ENCODE results near the gene GALNT5. TPM values are rescaled to one million over a fixed set of nuclear protein-coding genes. Genes with fewer than 3 reads are reported as not detected.
"Not testable (repeated sequence)": the region's sequence is repeated elsewhere in the genome, so short reads cannot be mapped to it uniquely, and the experiment has no call there.

GALNT5 gene
- total RNA-seq, 1 donor from 2014 or later, result 0.11 TPM

- intact Hi-C loops (cut with DNase I), result no loop called here
Measured at GRCh38 chr2:157265825-157266224, 8.3 kb downstream of the GALNT5 start.

DNA sequence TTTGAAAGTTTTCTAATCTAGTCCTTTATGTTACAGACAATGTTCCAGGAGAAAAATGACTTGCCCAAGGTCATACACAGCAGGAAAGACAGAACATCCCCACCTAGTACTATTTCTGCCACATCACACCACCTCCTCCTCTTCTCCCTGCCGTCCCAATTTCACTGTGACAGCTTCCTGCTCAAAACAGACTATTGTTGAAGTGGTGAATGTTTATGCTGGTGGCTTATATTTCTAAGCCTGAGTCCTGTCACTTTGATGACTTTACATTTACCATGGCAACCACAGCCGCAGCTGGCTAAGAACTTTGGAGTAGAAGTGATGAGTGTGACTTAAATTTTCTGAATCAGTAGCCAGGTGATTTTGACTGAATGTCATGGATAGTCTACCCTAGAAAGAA is 10.0 kb downstream of the GALNT5 start:
- intact Hi-C loops (cut with DNase I), result no loop called here
- Histone ChIP-seq H3K9me3 (no peaks in the 10 kb centered on the region), H3K36me3 (no peaks in the 10 kb centered on the region), H3K4me3 (no peak overlapping the region), H3K27ac (no peak overlapping the region), H3K4me1 (peaks cover 0 to 4% of the 10 kb centered on the region in 2 donors), H3K27me3 (no peaks in the 10 kb centered on the region)
- TF ChIP-seq, protein P1, sequence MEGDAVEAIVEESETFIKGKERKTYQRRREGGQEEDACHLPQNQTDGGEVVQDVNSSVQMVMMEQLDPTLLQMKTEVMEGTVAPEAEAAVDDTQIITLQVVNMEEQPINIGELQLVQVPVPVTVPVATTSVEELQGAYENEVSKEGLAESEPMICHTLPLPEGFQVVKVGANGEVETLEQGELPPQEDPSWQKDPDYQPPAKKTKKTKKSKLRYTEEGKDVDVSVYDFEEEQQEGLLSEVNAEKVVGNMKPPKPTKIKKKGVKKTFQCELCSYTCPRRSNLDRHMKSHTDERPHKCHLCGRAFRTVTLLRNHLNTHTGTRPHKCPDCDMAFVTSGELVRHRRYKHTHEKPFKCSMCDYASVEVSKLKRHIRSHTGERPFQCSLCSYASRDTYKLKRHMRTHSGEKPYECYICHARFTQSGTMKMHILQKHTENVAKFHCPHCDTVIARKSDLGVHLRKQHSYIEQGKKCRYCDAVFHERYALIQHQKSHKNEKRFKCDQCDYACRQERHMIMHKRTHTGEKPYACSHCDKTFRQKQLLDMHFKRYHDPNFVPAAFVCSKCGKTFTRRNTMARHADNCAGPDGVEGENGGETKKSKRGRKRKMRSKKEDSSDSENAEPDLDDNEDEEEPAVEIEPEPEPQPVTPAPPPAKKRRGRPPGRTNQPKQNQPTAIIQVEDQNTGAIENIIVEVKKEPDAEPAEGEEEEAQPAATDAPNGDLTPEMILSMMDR (IDR thresholded peaks at IDR 0.05), result no peak
- DNase-seq (ENCODE audit: low spot score in 2 of 2), result no peak

More at GRCh38 chr2:157265825-157266224, 8.3 kb downstream of the GALNT5 start:
- DNase-seq (ENCODE audit: low spot score in 2 of 2), result no peak
- Histone ChIP-seq H3K4me1 (peaks cover 0 to 9% of the 10 kb centered on the region in 2 donors), H3K27me3 (no peaks in the 10 kb centered on the region), H3K9me3 (no peaks in the 10 kb centered on the region), H3K27ac (no peak overlapping the region), H3K4me3 (no peak overlapping the region), H3K36me3 (no peaks in the 10 kb centered on the region)
- TF ChIP-seq, protein P1 (IDR thresholded peaks at IDR 0.05), result no peak

- intact Hi-C loops (cut with DNase I), result no loop called here
Measured at GRCh38 chr2:157269060-157269459, 11.6 kb downstream of the GALNT5 start.

DNA sequence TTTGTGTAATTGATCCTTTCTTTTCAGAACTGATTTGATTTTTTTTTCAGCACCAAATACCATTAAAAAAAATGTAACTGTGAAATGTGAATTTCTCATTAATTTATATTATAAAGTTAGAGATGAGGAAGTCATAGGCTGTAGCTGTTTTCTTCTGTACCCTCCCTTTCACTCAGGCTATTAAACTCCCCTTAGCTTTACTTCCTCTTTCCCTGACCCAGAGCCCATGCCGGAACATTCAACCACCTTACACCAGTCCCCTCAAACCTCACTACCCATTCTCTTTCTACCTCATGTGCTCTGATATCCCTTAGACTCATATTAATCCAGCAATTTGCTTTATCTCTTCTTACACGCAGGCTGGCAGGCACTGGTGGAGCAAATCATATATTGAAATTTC is 12.4 kb downstream of the GALNT5 start:
- no peak for DNase-seq (ENCODE audit: low spot score in 2 of 2)
- Histone ChIP-seq H3K4me3 (no peak overlapping the region), H3K4me1 (no peaks in the 10 kb centered on the region), H3K36me3 (no peaks in the 10 kb centered on the region), H3K9me3 (no peaks in the 10 kb centered on the region), H3K27me3 (no peaks in the 10 kb centered on the region), H3K27ac (no peak overlapping the region)
- TF ChIP-seq, protein P1 (IDR thresholded peaks at IDR 0.05), result no peak
- intact Hi-C loops (cut with DNase I), result no loop called here

More at GRCh38 chr2:157269060-157269459, 11.6 kb downstream of the GALNT5 start:
- TF ChIP-seq, protein P1 (IDR thresholded peaks at IDR 0.05), result no peak
- Histone ChIP-seq H3K27me3 (no peaks in the 10 kb centered on the region), H3K9me3 (no peaks in the 10 kb centered on the region), H3K4me3 (no peak overlapping the region), H3K27ac (no peak overlapping the region), H3K36me3 (no peaks in the 10 kb centered on the region), H3K4me1 (peaks cover 0 to 4% of the 10 kb centered on the region in 2 donors)
- DNase-seq (ENCODE audit: low spot score in 2 of 2), result no peak

DNA sequence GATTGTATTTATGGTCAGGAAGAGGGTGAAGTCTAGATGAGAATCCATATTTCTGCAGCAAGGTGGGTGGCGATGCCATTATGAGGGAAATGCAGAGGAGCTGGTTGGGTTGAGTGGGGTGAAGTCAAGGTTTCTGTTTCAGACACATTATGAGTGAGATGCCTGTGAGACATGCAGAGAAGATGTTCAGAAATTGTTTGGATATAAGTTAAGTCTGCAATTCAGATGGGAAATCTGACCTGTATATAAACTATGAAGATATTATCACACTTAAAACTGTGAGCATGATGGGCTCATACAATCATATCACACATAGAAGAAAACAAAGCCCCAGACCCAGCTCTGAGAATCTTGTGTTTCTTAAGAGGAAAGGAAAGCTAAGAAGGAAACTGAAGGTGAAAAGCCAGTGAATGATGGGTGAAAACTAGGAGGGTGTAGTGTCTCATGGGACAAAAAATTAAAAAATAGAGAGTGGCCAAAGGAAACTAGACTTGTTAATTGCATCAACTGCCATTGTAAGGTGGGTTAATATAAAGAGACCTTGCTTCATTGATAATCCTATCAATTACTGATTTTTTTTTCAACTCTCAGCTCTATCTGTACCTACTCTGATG is 14.2 kb downstream of the GALNT5 start:
- Histone ChIP-seq H3K4me1 (no peaks in the 10 kb centered on the region), H3K36me3 (no peaks in the 10 kb centered on the region), H3K27me3 (no peaks in the 10 kb centered on the region), H3K27ac (no peak overlapping the region), H3K9me3 (no peaks in the 10 kb centered on the region), H3K4me3 (no peak overlapping the region)
- DNase-seq (ENCODE audit: low spot score in 2 of 2), result no peak
- TF ChIP-seq, protein P1 (IDR thresholded peaks at IDR 0.05), result no peak
- intact Hi-C loops (cut with DNase I), result no loop called here

- H3K4me1 ChIP-seq; H3K27me3 ChIP-seq; intact Hi-C loops (cut with DNase I); DNase-seq (ENCODE audit: low spot score in 2 of 2); H3K27ac ChIP-seq; H3K9me3 ChIP-seq; H3K4me3 ChIP-seq; H3K36me3 ChIP-seq: not testable (repeated sequence)
Measured at GRCh38 chr2:157279311-157279710, 21.8 kb downstream of the GALNT5 start.

All from ascending aorta (tissue), 2 donors.